H1 (cell line): ENCODE data around the gene CERCAM. TPM values are rescaled to one million over a fixed set of nuclear protein-coding genes. Genes with fewer than 3 reads are reported as not detected.

ENCODE experiments used
- CHD2 ChIP-seq: IDR thresholded peaks from 2 replicates; pipeline ENCODE4 v1.6.1; 2012; ENCODE audit warnings: low read length, improper control_type of control experiment
- CTBP2 ChIP-seq: IDR thresholded peaks from 2 replicates; pipeline ENCODE4 v1.7.0; 2011; ENCODE audit warnings: borderline replicate concordance, mild to moderate bottlenecking, moderate library complexity, mixed read lengths, low read length; ENCODE audit not compliant: insufficient read depth, insufficient read length
- EGR1 ChIP-seq: IDR thresholded peaks from 2 replicates; pipeline ENCODE4 v1.6.1; 2011; ENCODE audit warnings: low read depth, low read length, borderline replicate concordance
- FOSL1 ChIP-seq: IDR thresholded peaks from 2 replicates; pipeline ENCODE4 v1.6.1; 2011; ENCODE audit warnings: mild to moderate bottlenecking, low read depth, low read length, moderate library complexity; ENCODE audit not compliant: insufficient read depth
- GABPA ChIP-seq: IDR thresholded peaks from 2 replicates; pipeline ENCODE4 v1.6.1; 2011; ENCODE audit warnings: mild to moderate bottlenecking, low read length, moderate library complexity, borderline replicate concordance; ENCODE audit not compliant: insufficient read depth
- GTF2F1 ChIP-seq: IDR thresholded peaks from 2 replicates; pipeline ENCODE4 v1.6.1; 2012; ENCODE audit warnings: low read depth, low read length, improper control_type of control experiment, borderline replicate concordance
- HDAC2 ChIP-seq, 2 experiments: fragments of 300-600 bp in 1 of 2; sonication (generic) in 1 of 2; IDR thresholded peaks; 2 replicates each; pipeline ENCODE4 v1.6.1; 2011 to 2012; ENCODE audit warnings: low read depth in 2 of 2, low read length in 2 of 2, mild to moderate bottlenecking in 2 of 2, moderate library complexity in 2 of 2, borderline replicate concordance in 1 of 2, inconsistent platforms in 1 of 2
- HDAC6 ChIP-seq: IDR thresholded peaks from one replicate; pipeline ENCODE4 v1.7.1; 2012; ENCODE audit warnings: low read depth, mild to moderate bottlenecking, inconsistent platforms, low read length, moderate library complexity
- JUND ChIP-seq: IDR thresholded peaks from 2 replicates; pipeline ENCODE4 v1.6.1; 2011; ENCODE audit warnings: mild to moderate bottlenecking, improper control_type of control experiment, low read length
- NANOG ChIP-seq: IDR thresholded peaks from 2 replicates; pipeline ENCODE4 v1.6.1; 2011; ENCODE audit warnings: low read length, low read depth, mild to moderate bottlenecking, inconsistent platforms; ENCODE audit not compliant: insufficient read depth, poor library complexity, severe bottlenecking
- SIRT6 ChIP-seq: IDR thresholded peaks from one replicate; pipeline ENCODE4 v1.7.1; 2012; ENCODE audit warnings: low read length, inconsistent platforms
- YY1 ChIP-seq: IDR thresholded peaks from 2 replicates; pipeline ENCODE4 v1.6.1; 2011; ENCODE audit warnings: low read depth, mild to moderate bottlenecking, low read length
- polyA plus RNA-seq, 7 experiments: library from polyadenylated mRNA; depleted of rRNA in 3 of 7; stranded (reverse) in 5 of 7; unstranded in 2 of 7; fragments of >200 nt in 5 of 7; fragments of 200-250 nt in 2 of 7; gene quantifications; 1 replicate in 5 of 7; 2 replicates in 1 of 7; 4 replicates in 1 of 7; pipeline versions ENCODE4 v1.2.1 to v1.2.3, GENCODE V29; 2011 to 2013; ENCODE audit warnings: missing spikeins in 2 of 7, mixed read lengths in 2 of 7
- total RNA-seq: library from RNA; stranded (reverse); fragmentation: NEBNext Ultra II Directional; extraction: Animal tissue kit (Norgen Biotek cat#: 25700); gene quantifications from 2 replicates; pipeline ENCODE4 v1.2.1, GENCODE V29; 2021
- TF ChIP-seq, protein P1 (sequence below): IDR thresholded peaks from 2 replicates; pipeline ENCODE4 v1.6.1; 2011; ENCODE audit warnings: low read depth, mild to moderate bottlenecking, low read length; ENCODE audit not compliant: insufficient read depth
- TF ChIP-seq, protein P2 (sequence below): IDR thresholded peaks from 2 replicates; pipeline ENCODE4 v1.6.1; 2012; ENCODE audit warnings: low read length, inconsistent platforms
- TF ChIP-seq, protein P3 (sequence below): IDR thresholded peaks from 2 replicates; pipeline ENCODE4 v1.6.1; 2011; ENCODE audit warnings: low read length, improper control_type of control experiment
- TF ChIP-seq, protein P4 (sequence below), 3 experiments: IDR thresholded peaks; 1 replicate in 2 of 3; 2 replicates in 1 of 3; pipeline versions ENCODE4 v1.5.1 to v1.6.1; 2011; ENCODE audit warnings: low read length in 3 of 3, mild to moderate bottlenecking in 3 of 3, inconsistent platforms in 2 of 3, low read depth in 1 of 3, moderate library complexity in 1 of 3; ENCODE audit not compliant: insufficient read depth in 1 of 3; ENCODE audit errors: control extremely low read depth in 1 of 3

Gene CERCAM
- total and polyA plus RNA-seq, 2 of the 8 experiments (the other 6 are each of a cell fraction or from before 2014, with no cell fraction given) = 3.1 to 5.2 TPM

DNA sequence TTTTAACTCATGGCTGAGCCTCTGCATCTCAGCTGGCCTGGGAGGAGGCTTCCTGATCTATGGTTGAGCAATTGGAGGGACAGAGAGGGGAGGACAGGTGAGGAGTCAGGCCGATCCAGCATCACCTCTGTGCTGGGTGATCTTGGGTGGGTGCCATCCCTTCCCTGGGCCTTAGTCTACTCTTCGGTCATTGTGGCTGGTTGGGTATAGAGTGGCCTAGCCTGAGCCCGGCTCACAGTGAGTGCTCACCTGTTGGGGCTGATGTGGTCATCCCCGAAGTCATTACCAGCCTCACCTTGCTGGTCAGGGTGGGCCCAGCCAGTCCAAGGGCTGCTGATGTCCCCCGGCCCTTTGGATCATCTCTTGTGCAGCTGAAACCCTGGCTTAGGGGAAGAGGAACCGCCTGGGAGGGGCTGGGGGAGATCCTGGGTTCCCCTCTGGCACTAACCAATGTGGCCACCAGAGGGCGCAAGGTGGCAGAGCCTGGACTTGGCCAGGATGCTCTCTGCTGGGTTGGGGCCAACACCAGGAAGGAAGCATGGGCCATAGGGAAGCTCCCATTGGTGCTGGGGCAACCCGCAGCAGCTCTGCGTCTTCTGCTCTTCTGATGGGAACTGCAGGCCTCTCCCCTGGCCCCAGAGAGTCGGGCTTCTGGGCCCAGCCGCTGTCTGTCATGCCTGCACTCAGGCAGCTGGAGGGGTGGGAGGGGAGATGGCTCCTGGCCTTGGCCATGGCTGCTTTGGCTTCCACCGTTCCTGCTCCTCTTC, 17.9 kb downstream of the CERCAM start (continued):
- TF ChIP-seq, protein P1, sequence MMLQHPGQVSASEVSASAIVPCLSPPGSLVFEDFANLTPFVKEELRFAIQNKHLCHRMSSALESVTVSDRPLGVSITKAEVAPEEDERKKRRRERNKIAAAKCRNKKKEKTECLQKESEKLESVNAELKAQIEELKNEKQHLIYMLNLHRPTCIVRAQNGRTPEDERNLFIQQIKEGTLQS = no peak
- TF ChIP-seq HDAC2 (IDR thresholded peaks at IDR 0.05; ENCODE audit: borderline replicate concordance in 1 of 2, low read depth in 2 of 2, low read length in 2 of 2) = no peak
- peak; percentile 38; the same call in 1 of the 2 replicates for TF ChIP-seq YY1
- TF ChIP-seq EGR1 = no peak
- no peak for TF ChIP-seq GTF2F1
- TF ChIP-seq FOSL1 = no peak
- TF ChIP-seq, protein P2, sequence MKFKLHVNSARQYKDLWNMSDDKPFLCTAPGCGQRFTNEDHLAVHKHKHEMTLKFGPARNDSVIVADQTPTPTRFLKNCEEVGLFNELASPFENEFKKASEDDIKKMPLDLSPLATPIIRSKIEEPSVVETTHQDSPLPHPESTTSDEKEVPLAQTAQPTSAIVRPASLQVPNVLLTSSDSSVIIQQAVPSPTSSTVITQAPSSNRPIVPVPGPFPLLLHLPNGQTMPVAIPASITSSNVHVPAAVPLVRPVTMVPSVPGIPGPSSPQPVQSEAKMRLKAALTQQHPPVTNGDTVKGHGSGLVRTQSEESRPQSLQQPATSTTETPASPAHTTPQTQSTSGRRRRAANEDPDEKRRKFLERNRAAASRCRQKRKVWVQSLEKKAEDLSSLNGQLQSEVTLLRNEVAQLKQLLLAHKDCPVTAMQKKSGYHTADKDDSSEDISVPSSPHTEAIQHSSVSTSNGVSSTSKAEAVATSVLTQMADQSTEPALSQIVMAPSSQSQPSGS = no peak
- TF ChIP-seq NANOG = no peak
- no peak for TF ChIP-seq CHD2
- TF ChIP-seq SIRT6 = no peak
- TF ChIP-seq GABPA = peak; percentile 81; the same call in 1 of the 2 replicates
- TF ChIP-seq HDAC6 = no peak
- TF ChIP-seq JUND = no peak
- TF ChIP-seq, protein P3, sequence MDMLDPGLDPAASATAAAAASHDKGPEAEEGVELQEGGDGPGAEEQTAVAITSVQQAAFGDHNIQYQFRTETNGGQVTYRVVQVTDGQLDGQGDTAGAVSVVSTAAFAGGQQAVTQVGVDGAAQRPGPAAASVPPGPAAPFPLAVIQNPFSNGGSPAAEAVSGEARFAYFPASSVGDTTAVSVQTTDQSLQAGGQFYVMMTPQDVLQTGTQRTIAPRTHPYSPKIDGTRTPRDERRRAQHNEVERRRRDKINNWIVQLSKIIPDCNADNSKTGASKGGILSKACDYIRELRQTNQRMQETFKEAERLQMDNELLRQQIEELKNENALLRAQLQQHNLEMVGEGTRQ = no peak
- TF ChIP-seq CTBP2 = no peak
- TF ChIP-seq, protein P4, sequence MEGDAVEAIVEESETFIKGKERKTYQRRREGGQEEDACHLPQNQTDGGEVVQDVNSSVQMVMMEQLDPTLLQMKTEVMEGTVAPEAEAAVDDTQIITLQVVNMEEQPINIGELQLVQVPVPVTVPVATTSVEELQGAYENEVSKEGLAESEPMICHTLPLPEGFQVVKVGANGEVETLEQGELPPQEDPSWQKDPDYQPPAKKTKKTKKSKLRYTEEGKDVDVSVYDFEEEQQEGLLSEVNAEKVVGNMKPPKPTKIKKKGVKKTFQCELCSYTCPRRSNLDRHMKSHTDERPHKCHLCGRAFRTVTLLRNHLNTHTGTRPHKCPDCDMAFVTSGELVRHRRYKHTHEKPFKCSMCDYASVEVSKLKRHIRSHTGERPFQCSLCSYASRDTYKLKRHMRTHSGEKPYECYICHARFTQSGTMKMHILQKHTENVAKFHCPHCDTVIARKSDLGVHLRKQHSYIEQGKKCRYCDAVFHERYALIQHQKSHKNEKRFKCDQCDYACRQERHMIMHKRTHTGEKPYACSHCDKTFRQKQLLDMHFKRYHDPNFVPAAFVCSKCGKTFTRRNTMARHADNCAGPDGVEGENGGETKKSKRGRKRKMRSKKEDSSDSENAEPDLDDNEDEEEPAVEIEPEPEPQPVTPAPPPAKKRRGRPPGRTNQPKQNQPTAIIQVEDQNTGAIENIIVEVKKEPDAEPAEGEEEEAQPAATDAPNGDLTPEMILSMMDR (IDR thresholded peaks at IDR 0.05; ENCODE audit: control extremely low read depth in 1 of 3, insufficient read depth in 1 of 3, low read depth in 1 of 3, low read length in 3 of 3) = peak; percentile 90 to 99 (median 95)
